Measurements from ENCODE around the gene FRMD4A.

Gene FRMD4A

GRCh38 chr10:14261336-14261735 lies 69.4 kb downstream of the FRMD4A start:
- TF ChIP-seq REST (IDR thresholded peaks at IDR 0.05; ENCODE audit: low read depth) (no peak), RAD21 (IDR thresholded peaks at IDR 0.05; ENCODE audit: low read depth) (no peak), USF1 (IDR thresholded peaks at IDR 0.05) (no peak)

GRCh38 chr10:14259696-14260566 lies 70.8 kb downstream of the FRMD4A start:
- TF ChIP-seq EGR1 (IDR thresholded peaks at IDR 0.05) (no peak), EP300 (IDR thresholded peaks at IDR 0.05; ENCODE audit: borderline replicate concordance) (no peak), MAX (IDR thresholded peaks at IDR 0.05) (no peak), TEAD4 (IDR thresholded peaks at IDR 0.05) (no peak), CEBPB (IDR thresholded peaks at IDR 0.05) (no peak), CREB1 (IDR thresholded peaks at IDR 0.05; ENCODE audit: low read depth) (no peak), USF1 (IDR thresholded peaks at IDR 0.05) (no peak), NFIC (IDR thresholded peaks at IDR 0.05) (no peak), TCF12 (IDR thresholded peaks at IDR 0.05; ENCODE audit: low read depth) (no peak), TAF1 (IDR thresholded peaks at IDR 0.05; ENCODE audit: low read depth) (no peak)

GRCh38 chr10:14254368-14254767 lies 76.4 kb downstream of the FRMD4A start:
- TF ChIP-seq TEAD4 (IDR thresholded peaks at IDR 0.05) (no peak), TAF1 (IDR thresholded peaks at IDR 0.05; ENCODE audit: low read depth) (no peak), RAD21 (IDR thresholded peaks at IDR 0.05; ENCODE audit: low read depth) (no peak), CEBPB (IDR thresholded peaks at IDR 0.05) (no peak), EGR1 (IDR thresholded peaks at IDR 0.05) (no peak), FOXM1 (IDR thresholded peaks at IDR 0.05; ENCODE audit: borderline replicate concordance, low read depth) (no peak), CREB1 (IDR thresholded peaks at IDR 0.05; ENCODE audit: low read depth) (no peak), REST (IDR thresholded peaks at IDR 0.05; ENCODE audit: low read depth) (no peak), EP300 (IDR thresholded peaks at IDR 0.05; ENCODE audit: borderline replicate concordance) (no peak), NFIC (IDR thresholded peaks at IDR 0.05) (no peak), MAX (IDR thresholded peaks at IDR 0.05) (no peak), TCF12 (IDR thresholded peaks at IDR 0.05; ENCODE audit: low read depth) (no peak), ZBTB7A (IDR thresholded peaks at IDR 0.05; ENCODE audit: low read depth) (no peak), USF1 (IDR thresholded peaks at IDR 0.05) (no peak), YY1 (IDR thresholded peaks at IDR 0.05; ENCODE audit: low read depth) (no peak)

- TF ChIP-seq TCF12 (IDR thresholded peaks at IDR 0.05; ENCODE audit: low read depth) = no peak
- TF ChIP-seq ZBTB7A (IDR thresholded peaks at IDR 0.05; ENCODE audit: low read depth) = no peak
- no peak for TF ChIP-seq REST (IDR thresholded peaks at IDR 0.05; ENCODE audit: low read depth)
- TF ChIP-seq CEBPB (IDR thresholded peaks at IDR 0.05) = no peak
- TF ChIP-seq TEAD4 (IDR thresholded peaks at IDR 0.05) = no peak
- no peak for TF ChIP-seq NFIC (IDR thresholded peaks at IDR 0.05)
- no peak for TF ChIP-seq FOXM1 (IDR thresholded peaks at IDR 0.05; ENCODE audit: borderline replicate concordance, low read depth)
- TF ChIP-seq EGR1 (IDR thresholded peaks at IDR 0.05) = no peak
- TF ChIP-seq TAF1 (IDR thresholded peaks at IDR 0.05; ENCODE audit: low read depth) = no peak
- no peak for TF ChIP-seq EP300 (IDR thresholded peaks at IDR 0.05; ENCODE audit: borderline replicate concordance)
Measured at GRCh38 chr10:14253711-14254110, 77.0 kb downstream of the FRMD4A start.

All from Ishikawa (cell line).